ENCODE data around the gene TRIM41. TPM values are rescaled to one million over a fixed set of nuclear protein-coding genes. Genes with fewer than 3 reads are reported as not detected.

The TRIM41 gene
- total and polyA plus RNA-seq, 2 of the 13 experiments (the other 11 are each of a cell fraction or from before 2014, with no cell fraction given) = 10.2 to 16.7 TPM

DNA sequence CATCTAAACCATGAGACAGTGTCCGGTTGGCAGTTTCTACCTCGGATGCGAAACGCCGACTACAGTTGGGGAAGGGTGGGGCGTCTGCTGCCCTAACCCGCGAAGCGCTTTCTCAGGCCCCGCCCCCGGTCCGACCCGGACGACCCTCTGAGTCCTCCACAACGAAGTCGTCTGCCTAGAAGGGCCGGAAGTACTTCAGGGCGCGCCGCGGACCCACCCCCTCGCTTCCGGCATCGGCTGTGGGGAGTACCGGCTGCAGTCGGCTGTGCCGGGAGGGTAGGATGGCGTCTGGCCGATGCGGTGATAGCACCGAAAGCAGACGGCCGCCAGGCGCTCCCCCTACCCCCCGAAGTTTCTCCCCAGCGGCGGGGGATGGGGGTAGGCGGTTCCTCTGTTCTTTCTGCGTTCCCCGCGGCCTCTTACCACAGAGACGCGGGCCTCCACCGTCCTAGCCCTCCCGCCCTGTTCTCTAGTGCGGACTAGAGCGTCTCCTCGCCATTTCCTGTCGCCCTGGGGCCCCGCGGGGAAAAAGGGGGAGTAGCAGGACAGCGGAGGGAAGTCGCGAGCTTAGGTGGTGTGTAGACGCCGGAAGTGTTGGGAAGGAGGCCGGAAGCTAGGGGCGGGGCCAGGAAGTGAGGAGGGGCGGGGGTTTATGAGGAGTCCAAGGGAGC lies at the start of gene TRIM41 (continued):
- TF ChIP-seq, protein P1, sequence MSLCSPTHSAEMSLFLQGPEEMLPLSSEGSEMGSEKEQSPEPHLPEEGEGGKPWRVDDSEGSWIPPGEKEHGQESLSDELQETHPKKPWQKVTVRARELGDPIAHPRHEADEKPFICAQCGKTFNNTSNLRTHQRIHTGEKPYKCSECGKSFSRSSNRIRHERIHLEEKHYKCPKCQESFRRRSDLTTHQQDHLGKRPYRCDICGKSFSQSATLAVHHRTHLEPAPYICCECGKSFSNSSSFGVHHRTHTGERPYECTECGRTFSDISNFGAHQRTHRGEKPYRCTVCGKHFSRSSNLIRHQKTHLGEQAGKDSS (CRISPR knock-in tag; IDR thresholded peaks at IDR 0.05; ENCODE audit: borderline replicate concordance, low read depth) = peak; percentile 80; the same call in 1 of the 2 replicates
- TF ChIP-seq ZNF441 (CRISPR knock-in tag; IDR thresholded peaks at IDR 0.05; ENCODE audit: borderline replicate concordance) (no peak), NFRKB (IDR thresholded peaks at IDR 0.05) (no peak), ZNF652 (CRISPR knock-in tag; IDR thresholded peaks at IDR 0.05; ENCODE audit: borderline replicate concordance, low read depth) (no peak), MXI1 (IDR thresholded peaks at IDR 0.05; ENCODE audit: borderline replicate concordance, low read depth, low read length) (peak; percentile 59; the same call in 1 of the 3 replicates), PITX1 (CRISPR knock-in tag; IDR thresholded peaks at IDR 0.05) (peak; percentile 89), CENPX (CRISPR knock-in tag; IDR thresholded peaks at IDR 0.05) (no peak), ZC3H4 (CRISPR knock-in tag; IDR thresholded peaks at IDR 0.05; ENCODE audit: borderline replicate concordance) (peak; percentile 73; the same call in 1 of the 2 replicates), ELF4 (CRISPR knock-in tag; IDR thresholded peaks at IDR 0.05; ENCODE audit: borderline replicate concordance) (peak; percentile 97), ZNF335 (CRISPR knock-in tag; IDR thresholded peaks at IDR 0.05) (peak; percentile 21; the same call in 1 of the 2 replicates), MLLT10 (CRISPR knock-in tag; IDR thresholded peaks at IDR 0.05) (no peak), ZNF616 (CRISPR knock-in tag; IDR thresholded peaks at IDR 0.05; ENCODE audit: low read depth) (no peak), ZSCAN20 (CRISPR knock-in tag; IDR thresholded peaks at IDR 0.05; ENCODE audit: borderline replicate concordance) (no peak), PCBP1 (IDR thresholded peaks at IDR 0.05; ENCODE audit: borderline replicate concordance, low read depth, low read length) (peak; percentile 67), PAX8 (CRISPR knock-in tag; IDR thresholded peaks at IDR 0.05; ENCODE audit: borderline replicate concordance) (peak; percentile 84; the same call in 1 of the 2 replicates), ZNF256 (CRISPR knock-in tag; conservative IDR thresholded peaks at IDR 0.05) (no peak), SMARCE1 (IDR thresholded peaks at IDR 0.05; ENCODE audit: borderline replicate concordance) (no peak)
- TF ChIP-seq, protein P2, sequence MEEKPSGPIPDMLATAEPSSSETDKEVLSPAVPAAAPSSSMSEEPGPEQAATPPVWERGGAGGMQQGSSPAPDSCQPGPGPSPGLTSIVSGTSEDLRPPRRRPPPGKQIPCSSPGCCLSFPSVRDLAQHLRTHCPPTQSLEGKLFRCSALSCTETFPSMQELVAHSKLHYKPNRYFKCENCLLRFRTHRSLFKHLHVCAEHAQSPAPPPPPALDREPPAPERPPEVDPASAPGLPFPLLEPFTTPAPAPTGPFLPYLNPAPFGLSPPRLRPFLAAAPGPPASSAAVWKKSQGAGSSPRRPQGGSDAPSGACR (CRISPR knock-in tag; IDR thresholded peaks at IDR 0.05) = no peak; the same call in 1 of the 2 replicates
- TF ChIP-seq, protein P3, sequence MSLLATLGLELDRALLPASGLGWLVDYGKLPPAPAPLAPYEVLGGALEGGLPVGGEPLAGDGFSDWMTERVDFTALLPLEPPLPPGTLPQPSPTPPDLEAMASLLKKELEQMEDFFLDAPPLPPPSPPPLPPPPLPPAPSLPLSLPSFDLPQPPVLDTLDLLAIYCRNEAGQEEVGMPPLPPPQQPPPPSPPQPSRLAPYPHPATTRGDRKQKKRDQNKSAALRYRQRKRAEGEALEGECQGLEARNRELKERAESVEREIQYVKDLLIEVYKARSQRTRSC (CRISPR knock-in tag; IDR thresholded peaks at IDR 0.05; ENCODE audit: low read depth) = no peak
- TF ChIP-seq, protein P4, sequence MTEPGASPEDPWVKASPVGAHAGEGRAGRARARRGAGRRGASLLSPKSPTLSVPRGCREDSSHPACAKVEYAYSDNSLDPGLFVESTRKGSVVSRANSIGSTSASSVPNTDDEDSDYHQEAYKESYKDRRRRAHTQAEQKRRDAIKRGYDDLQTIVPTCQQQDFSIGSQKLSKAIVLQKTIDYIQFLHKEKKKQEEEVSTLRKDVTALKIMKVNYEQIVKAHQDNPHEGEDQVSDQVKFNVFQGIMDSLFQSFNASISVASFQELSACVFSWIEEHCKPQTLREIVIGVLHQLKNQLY (CRISPR knock-in tag; IDR thresholded peaks at IDR 0.05) = no peak
- TF ChIP-seq, protein P5, sequence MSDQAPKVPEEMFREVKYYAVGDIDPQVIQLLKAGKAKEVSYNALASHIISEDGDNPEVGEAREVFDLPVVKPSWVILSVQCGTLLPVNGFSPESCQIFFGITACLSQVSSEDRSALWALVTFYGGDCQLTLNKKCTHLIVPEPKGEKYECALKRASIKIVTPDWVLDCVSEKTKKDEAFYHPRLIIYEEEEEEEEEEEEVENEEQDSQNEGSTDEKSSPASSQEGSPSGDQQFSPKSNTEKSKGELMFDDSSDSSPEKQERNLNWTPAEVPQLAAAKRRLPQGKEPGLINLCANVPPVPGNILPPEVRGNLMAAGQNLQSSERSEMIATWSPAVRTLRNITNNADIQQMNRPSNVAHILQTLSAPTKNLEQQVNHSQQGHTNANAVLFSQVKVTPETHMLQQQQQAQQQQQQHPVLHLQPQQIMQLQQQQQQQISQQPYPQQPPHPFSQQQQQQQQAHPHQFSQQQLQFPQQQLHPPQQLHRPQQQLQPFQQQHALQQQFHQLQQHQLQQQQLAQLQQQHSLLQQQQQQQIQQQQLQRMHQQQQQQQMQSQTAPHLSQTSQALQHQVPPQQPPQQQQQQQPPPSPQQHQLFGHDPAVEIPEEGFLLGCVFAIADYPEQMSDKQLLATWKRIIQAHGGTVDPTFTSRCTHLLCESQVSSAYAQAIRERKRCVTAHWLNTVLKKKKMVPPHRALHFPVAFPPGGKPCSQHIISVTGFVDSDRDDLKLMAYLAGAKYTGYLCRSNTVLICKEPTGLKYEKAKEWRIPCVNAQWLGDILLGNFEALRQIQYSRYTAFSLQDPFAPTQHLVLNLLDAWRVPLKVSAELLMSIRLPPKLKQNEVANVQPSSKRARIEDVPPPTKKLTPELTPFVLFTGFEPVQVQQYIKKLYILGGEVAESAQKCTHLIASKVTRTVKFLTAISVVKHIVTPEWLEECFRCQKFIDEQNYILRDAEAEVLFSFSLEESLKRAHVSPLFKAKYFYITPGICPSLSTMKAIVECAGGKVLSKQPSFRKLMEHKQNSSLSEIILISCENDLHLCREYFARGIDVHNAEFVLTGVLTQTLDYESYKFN (CRISPR knock-in tag; conservative IDR thresholded peaks at IDR 0.05) = peak; percentile 79
- TF ChIP-seq, protein P6, sequence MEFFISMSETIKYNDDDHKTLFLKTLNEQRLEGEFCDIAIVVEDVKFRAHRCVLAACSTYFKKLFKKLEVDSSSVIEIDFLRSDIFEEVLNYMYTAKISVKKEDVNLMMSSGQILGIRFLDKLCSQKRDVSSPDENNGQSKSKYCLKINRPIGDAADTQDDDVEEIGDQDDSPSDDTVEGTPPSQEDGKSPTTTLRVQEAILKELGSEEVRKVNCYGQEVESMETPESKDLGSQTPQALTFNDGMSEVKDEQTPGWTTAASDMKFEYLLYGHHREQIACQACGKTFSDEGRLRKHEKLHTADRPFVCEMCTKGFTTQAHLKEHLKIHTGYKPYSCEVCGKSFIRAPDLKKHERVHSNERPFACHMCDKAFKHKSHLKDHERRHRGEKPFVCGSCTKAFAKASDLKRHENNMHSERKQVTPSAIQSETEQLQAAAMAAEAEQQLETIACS (CRISPR knock-in tag; IDR thresholded peaks at IDR 0.05) = no peak
